ENCODE data around the gene CLIC2.

DNA sequence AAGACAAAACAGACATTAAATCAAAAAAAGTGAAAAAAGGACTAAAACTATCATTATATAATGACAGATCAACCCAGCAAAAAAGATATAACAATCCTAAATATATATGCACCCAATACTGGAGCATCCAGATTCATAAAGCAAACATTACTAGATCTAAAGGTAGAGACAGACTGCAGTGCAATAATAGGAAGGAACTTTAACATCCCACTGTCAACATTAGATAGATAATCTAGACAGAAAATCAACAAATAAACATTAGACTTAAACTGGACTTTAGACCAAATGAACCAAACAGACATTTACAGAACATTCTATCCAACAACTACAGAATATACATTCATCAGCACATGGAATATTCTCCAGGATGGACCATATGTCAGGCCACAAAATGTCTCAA is 40.6 kb downstream of the CLIC2 start:
- TF ChIP-seq, protein P1, sequence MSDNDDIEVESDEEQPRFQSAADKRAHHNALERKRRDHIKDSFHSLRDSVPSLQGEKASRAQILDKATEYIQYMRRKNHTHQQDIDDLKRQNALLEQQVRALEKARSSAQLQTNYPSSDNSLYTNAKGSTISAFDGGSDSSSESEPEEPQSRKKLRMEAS (IDR thresholded peaks at IDR 0.05; ENCODE audit: low read depth, low read length): no peak
- TF ChIP-seq, protein P2, sequence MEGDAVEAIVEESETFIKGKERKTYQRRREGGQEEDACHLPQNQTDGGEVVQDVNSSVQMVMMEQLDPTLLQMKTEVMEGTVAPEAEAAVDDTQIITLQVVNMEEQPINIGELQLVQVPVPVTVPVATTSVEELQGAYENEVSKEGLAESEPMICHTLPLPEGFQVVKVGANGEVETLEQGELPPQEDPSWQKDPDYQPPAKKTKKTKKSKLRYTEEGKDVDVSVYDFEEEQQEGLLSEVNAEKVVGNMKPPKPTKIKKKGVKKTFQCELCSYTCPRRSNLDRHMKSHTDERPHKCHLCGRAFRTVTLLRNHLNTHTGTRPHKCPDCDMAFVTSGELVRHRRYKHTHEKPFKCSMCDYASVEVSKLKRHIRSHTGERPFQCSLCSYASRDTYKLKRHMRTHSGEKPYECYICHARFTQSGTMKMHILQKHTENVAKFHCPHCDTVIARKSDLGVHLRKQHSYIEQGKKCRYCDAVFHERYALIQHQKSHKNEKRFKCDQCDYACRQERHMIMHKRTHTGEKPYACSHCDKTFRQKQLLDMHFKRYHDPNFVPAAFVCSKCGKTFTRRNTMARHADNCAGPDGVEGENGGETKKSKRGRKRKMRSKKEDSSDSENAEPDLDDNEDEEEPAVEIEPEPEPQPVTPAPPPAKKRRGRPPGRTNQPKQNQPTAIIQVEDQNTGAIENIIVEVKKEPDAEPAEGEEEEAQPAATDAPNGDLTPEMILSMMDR (IDR thresholded peaks at IDR 0.05; ENCODE audit: low read depth, low read length): no peak
